Stomach (tissue), 19 donors: ENCODE results near the gene TIGD6. TPM values are rescaled to one million over a fixed set of nuclear protein-coding genes. Genes with fewer than 3 reads are reported as not detected.
A peak's percentile ranks its signal among the peaks of the same experiment; 100 is the strongest.

Experiments
- DNase-seq, 2 donors: peaks; one replicate each; pipeline versions ENCODE4 v3.0.0 to v3.0.0-alpha.2; 2013 to 2019
- H3K27ac ChIP-seq, 5 donors: fragments of 200-600 bp in 4 of 5; sonication (generic) in 4 of 5; one replicate each; pipeline ENCODE4 v1.5.1; 2013 to 2019; ENCODE audit warnings: mild to moderate bottlenecking in 1 of 5, moderate library complexity in 1 of 5
- H3K27me3 ChIP-seq, 3 donors: fragments of 200-600 bp; sonication (generic); one replicate each; pipeline ENCODE4 v1.5.1; 2017 to 2019; ENCODE audit warnings: mixed run types in 1 of 3
- H3K36me3 ChIP-seq, 4 donors: fragments of 200-600 bp; sonication (generic); 1 replicate in 3 of 4; 2 replicates in 1 of 4; pipeline ENCODE4 v1.5.1; 2016 to 2019
- H3K4me1 ChIP-seq, 4 donors: fragments of 200-600 bp; sonication (generic); one replicate each; pipeline ENCODE4 v1.5.1; 2016 to 2019
- H3K4me3 ChIP-seq, 4 donors: fragments of 200-600 bp; sonication (generic) in 3 of 4; one replicate each; pipeline ENCODE4 v1.5.1; 2016 to 2019; ENCODE audit warnings: mild to moderate bottlenecking in 1 of 4
- H3K9me3 ChIP-seq, 4 donors: fragments of 200-600 bp; sonication (generic); one replicate each; pipeline ENCODE4 v1.5.1; 2016 to 2019
- EP300 ChIP-seq: sonication (generic); formaldehyde crosslinking; IDR thresholded peaks from one replicate; pipeline ENCODE4 v1.6.1; 2017; ENCODE audit warnings: antibody characterized with exemption
- POLR2A ChIP-seq, 4 donors: fragments of 450-650 bp; IDR thresholded peaks; one replicate each; pipeline ENCODE4 v1.6.1; 2016; ENCODE audit warnings: antibody characterized with exemption in 4 of 4, control low read depth in 2 of 4, mild to moderate bottlenecking in 1 of 4, moderate library complexity in 1 of 4
- POLR2AphosphoS5 ChIP-seq, 3 donors: sonication (generic); formaldehyde crosslinking; IDR thresholded peaks; one replicate each; pipeline ENCODE4 v1.6.1; 2016; ENCODE audit warnings: antibody characterized with exemption in 3 of 3
- WGBS, 5 donors: extraction: QIAGEN DNeasy Blood & Tissue Kit in 3 of 5; methylation state at CpG; one replicate each; pipeline versions ENCODE4 v1.1.5 to v1.1.7; 2013 to 2018; 5-methylcytosine and 5-hydroxymethylcytosine counted together
- intact Hi-C: fragments of 100-400 bp; cut with DNase I; formaldehyde crosslinking; loops from one replicate; pipeline ENCODE4 v1.15.1; 2023; ENCODE audit warnings: low total_unique reads
- long read RNA-seq, 10 donors: transcript quantifications; one replicate each; lab custom pipeline, GENCODE V29; 2026
- polyA plus RNA-seq, 3 donors: library from polyadenylated mRNA; stranded (reverse); fragments of 200-250 nt; gene quantifications; one replicate each; pipeline ENCODE4 v1.2.3, GENCODE V29; 2013
- total RNA-seq, 5 donors: library from RNA; depleted of rRNA; stranded (reverse); fragments of >200 nt; gene quantifications; one replicate each; pipeline versions ENCODE4 v1.1.0 to v1.2.3, GENCODE V29; 2014 to 2016
- TF ChIP-seq, protein P1 (sequence below), 7 experiments: fragments of 450-650 bp in 4 of 7; fragments of 200-600 bp in 3 of 7; sonication (generic) in 3 of 7; IDR thresholded peaks; one replicate each; pipeline ENCODE4 v1.5.1; 2016 to 2019; ENCODE audit warnings: antibody characterized with exemption in 7 of 7, control low read depth in 2 of 7, mild to moderate bottlenecking in 1 of 7
- donor health status: healthy with polysubstance abuse.
- donor health status: Bipolar disorder and iron deficiency.
- donor health status: healthy.

Gene TIGD6
- total RNA-seq (1 to 10 TPM in 2 of 5 donors, under 1 TPM in 2, not detected in 1; under 0.01 to 3.3 (median 1.6) TPM), polyA plus RNA-seq (1 to 10 TPM; 1.8 to 2.9 (median 2.9) TPM)
- long read RNA-seq, donor 1, full-length matches to known transcripts = 1 of 1 reads
- long read RNA-seq, donor 1, partial matches to known transcripts = 0 of 1 reads
- long read RNA-seq, donor 1, other reads (novel, unspliced or antisense) = 0 of 1 reads
- long read RNA-seq, donor 2, partial matches to known transcripts = 17 of 18 reads
- long read RNA-seq, donor 2, other reads (novel, unspliced or antisense) = 0 of 18 reads
- long read RNA-seq, donor 3, full-length matches to known transcripts = 1 of 1 reads
- long read RNA-seq, donor 3, partial matches to known transcripts = 0 of 1 reads
- long read RNA-seq, donor 3, other reads (novel, unspliced or antisense) = 0 of 1 reads
- long read RNA-seq, donor 4 = 0 reads
- long read RNA-seq, donor 5, full-length matches to known transcripts = 1 of 1 reads
- long read RNA-seq, donor 5, partial matches to known transcripts = 0 of 1 reads
- long read RNA-seq, donor 5, other reads (novel, unspliced or antisense) = 0 of 1 reads
- long read RNA-seq, donor 6, full-length matches to known transcripts = 1 of 1 reads
- long read RNA-seq, donor 6, partial matches to known transcripts = 0 of 1 reads
- long read RNA-seq, donor 6, other reads (novel, unspliced or antisense) = 0 of 1 reads
- long read RNA-seq, donor 7, full-length matches to known transcripts = 3 of 8 reads
- long read RNA-seq, donor 7, partial matches to known transcripts = 5 of 8 reads
- long read RNA-seq, donor 7, other reads (novel, unspliced or antisense) = 0 of 8 reads
- long read RNA-seq, donor 8, full-length matches to known transcripts = 2 of 2 reads
- long read RNA-seq, donor 8, partial matches to known transcripts = 0 of 2 reads
- long read RNA-seq, donor 8, other reads (novel, unspliced or antisense) = 0 of 2 reads
- long read RNA-seq, donor 9 = 0 reads
- long read RNA-seq, donor 10, full-length matches to known transcripts = 1 of 1 reads
- long read RNA-seq, donor 10, partial matches to known transcripts = 0 of 1 reads
- long read RNA-seq, donor 10, other reads (novel, unspliced or antisense) = 0 of 1 reads

DNA sequence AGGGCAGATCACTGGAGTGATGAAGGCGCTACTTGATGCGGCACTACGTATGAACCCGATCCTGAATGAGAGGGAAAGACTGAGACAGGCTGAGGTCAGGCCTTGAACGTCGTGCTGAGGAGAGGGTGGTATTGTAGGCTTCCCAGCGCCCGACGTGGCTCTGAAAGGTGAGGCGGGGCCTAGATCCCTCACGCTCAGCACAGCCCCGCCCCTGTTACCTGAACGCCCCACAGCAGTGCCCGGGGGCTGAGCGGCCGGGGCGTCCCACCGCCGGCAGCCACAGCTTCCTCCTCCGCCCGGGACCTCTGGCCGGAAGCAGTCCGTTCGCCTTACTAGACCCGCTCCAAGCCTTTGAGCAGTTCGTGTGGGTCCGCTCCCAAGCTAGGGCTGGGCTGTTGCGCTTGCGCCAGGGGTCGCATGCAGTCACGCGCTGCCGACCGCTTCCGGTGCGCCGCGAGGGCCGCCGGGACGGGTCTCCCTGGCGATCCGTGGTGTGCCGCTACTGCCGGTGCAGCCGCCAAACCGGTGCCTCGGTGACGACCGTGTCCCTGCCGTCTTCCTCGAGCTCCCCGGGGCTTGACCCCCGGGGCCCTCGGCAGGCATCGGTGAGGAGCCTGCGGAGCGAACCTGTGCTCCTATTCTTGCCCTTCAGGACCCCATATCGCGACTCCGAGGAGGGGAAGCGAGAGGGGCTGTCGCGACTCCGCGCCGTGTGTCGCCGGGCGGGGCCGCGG lies at the start of gene TIGD6, which contains the start of gene HMGXB3:
TIGD6 (minus strand) TSS at position 399 of the 734 bp plus-strand sequence. CDS start 4,306 bp downstream, outside the sequence.
HMGXB3 (plus strand) TSS at position 484 of the 734 bp plus-strand sequence. CDS start 4,114 bp downstream, outside the sequence.
- intact Hi-C loops = no loop called here
- 0 to 1% (median 0%) methylated on average over 23 to 71 of the region's 72 CpGs for WGBS, 5 donors
- H3K27me3 ChIP-seq = no peaks in the 10 kb centered on the region
- TF ChIP-seq EP300 (no peak), POLR2A (IDR thresholded peaks at IDR 0.05) (peak in 1 of 4 donors; percentile 20), POLR2AphosphoS5 (IDR thresholded peaks at IDR 0.05) (peak; percentile 88 to 98 (median 94))
- TF ChIP-seq, protein P1, sequence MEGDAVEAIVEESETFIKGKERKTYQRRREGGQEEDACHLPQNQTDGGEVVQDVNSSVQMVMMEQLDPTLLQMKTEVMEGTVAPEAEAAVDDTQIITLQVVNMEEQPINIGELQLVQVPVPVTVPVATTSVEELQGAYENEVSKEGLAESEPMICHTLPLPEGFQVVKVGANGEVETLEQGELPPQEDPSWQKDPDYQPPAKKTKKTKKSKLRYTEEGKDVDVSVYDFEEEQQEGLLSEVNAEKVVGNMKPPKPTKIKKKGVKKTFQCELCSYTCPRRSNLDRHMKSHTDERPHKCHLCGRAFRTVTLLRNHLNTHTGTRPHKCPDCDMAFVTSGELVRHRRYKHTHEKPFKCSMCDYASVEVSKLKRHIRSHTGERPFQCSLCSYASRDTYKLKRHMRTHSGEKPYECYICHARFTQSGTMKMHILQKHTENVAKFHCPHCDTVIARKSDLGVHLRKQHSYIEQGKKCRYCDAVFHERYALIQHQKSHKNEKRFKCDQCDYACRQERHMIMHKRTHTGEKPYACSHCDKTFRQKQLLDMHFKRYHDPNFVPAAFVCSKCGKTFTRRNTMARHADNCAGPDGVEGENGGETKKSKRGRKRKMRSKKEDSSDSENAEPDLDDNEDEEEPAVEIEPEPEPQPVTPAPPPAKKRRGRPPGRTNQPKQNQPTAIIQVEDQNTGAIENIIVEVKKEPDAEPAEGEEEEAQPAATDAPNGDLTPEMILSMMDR (IDR thresholded peaks at IDR 0.05) = no peak
- no peaks in the 10 kb centered on the region for H3K9me3 ChIP-seq
- peak within 1 kb of the TSS; percentile 59 to 99 (median 94) for H3K4me3 ChIP-seq
- H3K4me1 ChIP-seq = peaks cover 25 to 48% (median 37%) of the 10 kb centered on the region in 4 donors
- peak; percentile 93 to 98 for DNase-seq
- H3K27ac ChIP-seq = peak within 1 kb of the TSS; percentile 76 to 96 (median 93)
- H3K36me3 ChIP-seq = peaks cover 0 to 29% (median 23%) of the 10 kb centered on the region in 4 donors

DNA sequence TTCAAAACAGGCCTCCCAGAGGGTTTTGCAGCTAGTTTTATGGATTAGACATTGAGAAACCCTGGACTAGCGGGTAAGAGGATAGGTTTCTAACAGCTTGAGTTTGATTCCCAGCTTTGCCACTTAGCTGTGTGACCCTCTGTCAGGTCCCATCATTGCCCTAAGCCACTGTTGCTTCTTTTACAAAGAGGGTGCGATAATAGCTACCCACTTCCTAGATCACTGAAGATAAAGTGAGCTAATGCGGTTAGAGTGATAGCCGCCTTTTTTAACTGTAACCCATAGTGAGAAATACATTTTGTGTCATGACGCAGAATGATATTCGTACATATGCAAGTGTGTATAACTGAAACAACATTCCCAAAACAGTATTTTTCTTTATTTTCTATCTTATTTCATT lies 45.6 kb upstream of the TIGD6 start:
- no peaks in the 10 kb centered on the region for H3K27me3 ChIP-seq
- intact Hi-C loops = no loop called here
- DNase-seq = no peak
- no peak overlapping the region for H3K4me3 ChIP-seq
- no peak for TF ChIP-seq POLR2A (IDR thresholded peaks at IDR 0.05)
- no peak for TF ChIP-seq EP300
- TF ChIP-seq, protein P1 (IDR thresholded peaks at IDR 0.05) = no peak
- 80 to 98% (median 93%) methylated on average over 6 of the region's 6 CpGs for WGBS, 5 donors
- no peaks in the 10 kb centered on the region for H3K9me3 ChIP-seq
- peaks cover 83 to 100% (median 100%) of the 10 kb centered on the region in 4 donors for H3K36me3 ChIP-seq
- peaks cover 5 to 17% (median 10%) of the 10 kb centered on the region in 4 donors for H3K4me1 ChIP-seq
- no peak overlapping the region for H3K27ac ChIP-seq

DNA sequence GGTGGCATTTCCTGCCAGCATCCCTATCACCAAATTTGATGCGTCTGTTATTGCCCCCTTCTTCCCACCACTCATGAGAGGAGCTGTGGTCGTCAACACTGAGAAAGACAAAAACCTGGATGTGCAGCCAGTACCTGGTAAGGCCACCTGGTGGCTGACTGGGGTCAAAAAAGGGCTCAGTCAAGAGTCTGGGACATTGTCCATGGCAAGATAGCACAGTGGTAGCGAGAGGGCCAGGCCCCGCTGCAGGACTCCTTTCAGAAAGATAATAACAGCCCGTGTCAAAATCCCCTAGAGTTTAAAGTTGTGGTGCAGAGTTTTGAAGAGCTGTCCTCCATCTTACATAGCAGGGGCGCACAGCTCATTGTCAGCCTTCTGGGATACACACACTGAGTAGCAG lies 45.1 kb upstream of the TIGD6 start:
- no peaks in the 10 kb centered on the region for H3K27me3 ChIP-seq
- H3K4me1 ChIP-seq = peaks cover 5 to 17% (median 10%) of the 10 kb centered on the region in 4 donors
- no peak for DNase-seq
- H3K36me3 ChIP-seq = peaks cover 83 to 100% (median 100%) of the 10 kb centered on the region in 4 donors
- no peaks in the 10 kb centered on the region for H3K9me3 ChIP-seq
- no peak overlapping the region for H3K27ac ChIP-seq
- no peak overlapping the region for H3K4me3 ChIP-seq
- intact Hi-C loops = no loop called here
- TF ChIP-seq POLR2A (IDR thresholded peaks at IDR 0.05) = no peak
- TF ChIP-seq, protein P1 (IDR thresholded peaks at IDR 0.05) = no peak
- no peak for TF ChIP-seq POLR2AphosphoS5 (IDR thresholded peaks at IDR 0.05)
- no peak for TF ChIP-seq EP300
- 83 to 90% (median 86%) methylated on average over 6 of the region's 6 CpGs for WGBS, 5 donors
